Amniotic stem cell (primary cell): ENCODE data around the gene C19orf33.
"Not testable (repeated sequence)": the region's sequence is repeated elsewhere in the genome, so short reads cannot be mapped to it uniquely, and the experiment has no call there.

ENCODE experiments used
- DNase-seq: peaks from one replicate; lab custom pipeline; 2025; lab: John Stamatoyannopoulos, UW

C19orf33 gene

DNA sequence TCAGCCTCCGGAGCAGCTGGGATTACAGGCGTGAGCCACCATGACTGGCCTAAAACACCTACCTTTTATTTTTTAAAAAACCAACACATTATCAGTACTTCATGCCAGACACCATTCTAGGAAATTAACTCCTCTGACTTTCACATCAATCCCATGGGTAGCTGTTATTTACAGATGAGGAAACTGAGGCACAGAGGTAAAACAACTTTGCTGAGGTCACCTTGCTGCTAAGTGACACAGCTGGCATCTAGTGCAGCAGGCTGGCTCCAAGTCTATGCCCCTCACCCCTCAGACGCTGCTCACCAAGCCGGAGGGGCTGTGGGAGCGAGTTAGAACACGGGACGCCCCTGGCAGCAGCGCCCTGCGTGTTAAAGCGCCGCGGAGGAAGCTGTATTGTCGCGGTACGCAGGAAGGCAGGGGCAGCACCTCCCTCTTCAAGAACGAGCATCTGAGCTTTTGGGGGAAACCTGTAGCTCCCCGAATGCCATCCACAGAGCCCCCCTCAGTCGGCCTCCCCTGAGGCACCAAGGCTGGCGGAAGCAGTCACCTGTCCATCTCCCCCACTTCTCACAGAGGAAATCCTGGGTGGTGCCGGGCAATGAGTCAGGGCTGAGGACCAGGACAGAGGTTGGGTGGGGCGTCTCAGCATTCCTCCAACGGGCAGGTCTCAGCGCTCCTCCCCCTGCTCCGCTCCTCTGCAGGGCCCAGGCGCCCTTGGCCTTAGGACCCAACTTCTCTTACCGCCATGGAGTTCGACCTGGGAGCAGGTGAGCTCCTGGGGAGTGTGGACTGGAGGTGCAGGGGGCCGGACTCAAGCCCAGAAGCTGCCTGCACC lies at the start of gene C19orf33:
Gene C19orf33 (plus strand): TSS at position 735 of the 835 bp plus-strand sequence. CDS start 11 bp downstream, at position 746.
- DNase-seq, result no peak

DNA sequence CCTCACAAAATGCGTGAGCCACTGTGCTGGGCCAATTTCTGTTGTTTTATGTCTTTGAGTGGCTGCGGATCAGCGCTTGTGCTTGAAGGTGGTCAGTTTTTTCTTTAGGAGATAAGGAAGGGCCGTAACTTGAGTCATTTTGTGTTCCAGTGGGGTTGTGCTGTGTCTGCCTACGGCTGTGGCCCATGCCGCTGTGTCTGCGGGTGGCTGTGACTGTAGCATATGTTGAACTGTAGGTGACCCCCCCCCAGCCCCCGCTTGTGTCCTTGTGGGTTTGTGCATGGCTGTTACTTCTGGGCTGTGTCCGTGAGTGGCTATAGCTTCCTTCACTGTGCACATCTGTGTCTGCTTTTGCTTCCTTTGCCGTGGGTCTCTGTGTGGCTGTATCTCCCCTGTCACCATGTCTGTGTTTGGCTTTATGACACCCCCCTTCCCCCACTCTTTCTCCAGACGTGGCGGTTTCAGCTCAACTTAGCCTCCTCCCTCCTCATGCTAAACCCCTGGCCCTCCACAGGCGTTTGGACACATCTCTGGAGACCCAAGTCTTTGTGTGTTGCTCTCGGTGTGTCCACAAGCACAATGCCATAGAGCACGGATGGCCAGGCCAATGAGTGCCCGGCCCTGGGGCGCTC lies 48.6 kb upstream of the C19orf33 start:
- DNase-seq, result no peak

- not testable (repeated sequence) for DNase-seq
Observed at GRCh38 chr19:38261942-38262341, 42.1 kb upstream of the C19orf33 start.

DNA sequence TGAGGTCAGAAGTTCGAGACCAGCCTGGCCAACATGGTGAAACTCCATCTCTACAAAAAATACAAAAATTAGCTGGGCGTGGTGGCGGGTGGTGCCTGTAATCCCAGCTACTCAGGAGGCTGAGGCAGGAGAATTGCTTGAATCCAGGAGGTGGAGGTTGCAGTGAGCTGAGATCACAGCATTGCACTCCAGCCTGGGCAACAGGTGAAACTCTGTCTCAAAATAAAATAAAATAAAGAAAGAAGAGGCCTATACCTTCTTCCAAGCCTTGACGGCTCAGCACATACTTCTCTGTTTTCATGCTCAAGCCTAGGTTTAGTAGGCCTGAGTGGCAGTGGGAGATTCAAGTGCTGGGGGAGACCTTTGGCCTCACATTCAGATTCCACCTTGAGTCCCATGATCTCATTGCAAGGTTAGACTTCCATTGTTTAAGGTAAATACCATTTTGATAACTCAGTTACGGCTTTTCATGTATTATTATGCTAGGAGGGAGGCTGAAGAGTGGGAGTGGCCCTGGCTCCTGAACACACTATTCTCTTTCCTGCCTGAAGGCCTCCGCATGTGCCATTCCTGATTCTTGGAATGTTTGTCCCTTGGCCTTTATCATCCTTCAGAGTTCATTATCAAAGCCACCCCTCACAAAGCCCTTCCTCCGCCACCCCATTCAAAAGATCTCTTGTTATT lies 41.3 kb upstream of the C19orf33 start:
- DNase-seq, result no peak

DNA sequence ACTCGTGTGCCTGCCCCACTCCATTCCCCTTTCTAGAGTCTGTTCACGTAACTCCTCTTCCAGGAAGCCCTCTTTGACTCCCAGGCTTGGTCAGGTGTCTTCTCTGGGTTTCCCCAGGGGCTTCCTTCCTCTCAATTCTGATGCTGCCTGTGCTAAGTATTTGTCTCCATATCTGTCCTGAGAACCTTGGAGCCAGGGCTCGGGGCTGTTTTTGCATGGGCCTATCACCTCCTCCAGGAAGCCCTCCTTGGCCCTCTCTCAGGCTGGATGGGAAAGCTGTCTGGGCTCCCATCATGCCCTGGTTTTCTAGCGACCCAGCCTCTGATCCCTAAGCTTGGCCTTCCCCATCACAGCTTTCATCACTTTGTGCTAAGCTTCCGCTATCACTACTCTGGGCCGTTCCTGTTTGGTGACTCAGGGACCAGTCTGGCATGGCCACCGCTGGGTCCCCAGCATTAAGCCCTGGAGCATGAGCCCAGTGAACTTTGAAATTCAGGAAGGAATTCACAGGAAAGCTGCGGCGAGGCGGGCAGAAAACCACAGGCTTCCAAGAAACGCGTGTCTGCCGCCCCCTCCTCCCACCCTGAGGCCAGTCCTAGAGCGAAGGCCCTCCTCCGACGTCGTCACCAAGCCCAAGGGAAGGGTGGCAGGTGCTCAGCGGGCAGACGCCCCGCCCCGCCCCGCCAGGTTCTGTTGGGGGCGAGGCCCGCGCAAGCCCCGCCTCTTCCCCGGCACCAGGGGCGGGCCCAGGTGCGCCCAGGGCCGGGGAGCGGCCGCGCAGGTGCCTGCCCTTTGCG lies 40.2 kb upstream of the C19orf33 start:
- no peak for DNase-seq

DNA sequence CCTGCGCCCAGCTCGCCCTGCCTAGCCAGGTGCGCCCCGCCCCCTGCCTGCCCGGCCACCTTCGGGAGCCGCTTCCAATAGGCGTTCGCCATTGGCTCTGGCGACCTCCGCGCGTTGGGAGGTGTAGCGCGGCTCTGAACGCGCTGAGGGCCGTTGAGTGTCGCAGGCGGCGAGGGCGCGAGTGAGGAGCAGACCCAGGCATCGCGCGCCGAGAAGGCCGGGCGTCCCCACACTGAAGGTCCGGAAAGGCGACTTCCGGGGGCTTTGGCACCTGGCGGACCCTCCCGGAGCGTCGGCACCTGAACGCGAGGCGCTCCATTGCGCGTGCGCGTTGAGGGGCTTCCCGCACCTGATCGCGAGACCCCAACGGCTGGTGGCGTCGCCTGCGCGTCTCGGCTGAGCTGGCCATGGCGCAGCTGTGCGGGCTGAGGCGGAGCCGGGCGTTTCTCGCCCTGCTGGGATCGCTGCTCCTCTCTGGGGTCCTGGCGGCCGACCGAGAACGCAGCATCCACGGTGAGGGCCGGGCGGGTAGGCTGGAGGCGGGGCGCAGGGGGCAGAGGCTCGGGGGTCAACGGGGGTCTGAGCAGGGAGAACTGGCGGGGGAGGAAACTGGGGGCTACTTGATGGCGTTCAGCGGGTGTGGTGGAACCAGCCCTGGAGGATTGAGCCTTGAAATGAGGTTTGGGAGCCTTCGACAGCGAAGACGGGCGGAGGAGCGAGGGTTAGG lies 39.4 kb upstream of the C19orf33 start, which contains the start of gene SPINT2:
Gene SPINT2 (plus strand): TSS at position 88 of the 727 bp plus-strand sequence. CDS start 320 bp downstream, at position 408.
- DNase-seq, result no peak

- DNase-seq, result no peak
Observed at GRCh38 chr19:38265213-38265861, 38.7 kb upstream of the C19orf33 start.

- no peak for DNase-seq
Observed at GRCh38 chr19:38265921-38266429, 38.1 kb upstream of the C19orf33 start.

DNA sequence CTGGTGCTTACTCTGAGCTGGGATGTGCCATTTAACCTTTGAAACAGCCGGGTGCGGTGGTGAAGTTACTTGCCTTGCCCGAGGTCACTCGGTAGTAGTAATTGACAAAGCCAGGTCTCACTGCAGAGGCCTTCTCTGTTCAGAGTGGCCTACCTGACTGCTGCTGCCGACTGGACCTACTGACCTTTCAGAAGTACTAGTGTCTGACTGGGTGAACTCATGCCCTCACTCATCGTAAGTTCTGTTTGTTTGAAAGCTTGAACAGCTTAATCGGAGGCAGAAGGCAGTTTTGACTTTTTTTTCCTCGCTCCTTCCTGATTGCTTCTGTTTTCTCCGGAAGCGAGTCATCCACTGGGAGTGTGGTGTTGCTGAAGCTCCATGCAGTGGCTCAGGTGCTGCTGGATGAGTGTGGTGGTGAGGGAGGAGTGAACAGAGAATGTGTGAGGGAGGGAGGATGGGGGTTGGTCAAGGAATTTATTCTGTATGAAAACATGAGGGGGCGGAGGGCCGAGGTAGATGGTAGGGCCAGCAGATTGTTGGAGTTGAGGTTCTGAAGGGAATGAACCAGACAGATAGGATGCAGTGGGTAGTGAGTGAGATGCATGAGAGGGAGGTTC lies 37.0 kb upstream of the C19orf33 start:
- DNase-seq, result peak; percentile 46

GRCh38 chr19:38267761-38268483 lies 36.1 kb upstream of the C19orf33 start:
- DNase-seq, result no peak

DNA sequence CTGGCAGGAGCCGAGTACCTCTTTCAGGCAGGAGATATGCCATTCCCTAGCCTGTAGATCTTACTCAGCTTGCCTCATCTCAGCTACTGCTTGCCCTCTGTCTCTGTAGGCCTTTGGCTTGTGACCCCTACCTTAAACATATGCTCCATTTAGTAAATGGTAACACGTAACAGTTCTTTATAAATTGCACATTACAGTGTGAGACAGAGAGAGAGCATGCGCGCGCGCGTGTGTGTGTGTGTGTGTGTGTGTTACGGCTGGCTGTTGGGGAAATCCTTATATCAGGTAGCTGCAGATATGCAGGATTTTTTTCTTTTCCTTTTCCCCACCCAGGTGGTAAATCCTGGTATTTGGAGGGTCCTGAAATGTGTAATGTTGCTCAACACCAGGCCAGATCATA lies 35.5 kb upstream of the C19orf33 start:
- no peak for DNase-seq

DNA sequence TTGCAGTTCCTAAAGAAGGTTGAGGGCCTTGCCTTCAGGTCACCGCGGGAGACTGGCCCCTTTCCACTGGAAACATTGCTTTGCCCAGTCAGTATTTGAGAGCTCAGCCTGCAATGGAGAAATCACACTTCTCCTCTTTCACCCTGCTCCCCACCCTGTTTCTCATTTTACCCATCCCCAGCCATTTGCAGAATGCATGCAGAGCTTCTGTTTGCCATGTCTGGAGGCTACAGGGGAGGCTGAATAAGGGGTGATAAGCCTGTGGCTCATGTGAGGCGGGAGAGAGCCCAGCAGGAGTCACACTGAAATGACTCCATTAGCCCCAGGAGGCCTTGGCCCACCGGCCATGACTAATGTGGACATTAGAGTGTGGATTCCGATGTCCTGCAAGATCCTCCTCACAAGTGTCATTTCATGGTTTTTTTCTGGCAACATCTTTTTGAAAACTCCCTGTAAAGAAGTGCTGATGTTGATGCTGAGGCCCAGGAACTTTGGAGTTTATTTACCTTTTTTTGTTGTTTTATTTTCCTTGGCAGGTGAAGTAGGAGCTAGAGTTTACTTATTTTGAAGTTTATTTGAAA lies 33.4 kb upstream of the C19orf33 start:
- no peak for DNase-seq

DNA sequence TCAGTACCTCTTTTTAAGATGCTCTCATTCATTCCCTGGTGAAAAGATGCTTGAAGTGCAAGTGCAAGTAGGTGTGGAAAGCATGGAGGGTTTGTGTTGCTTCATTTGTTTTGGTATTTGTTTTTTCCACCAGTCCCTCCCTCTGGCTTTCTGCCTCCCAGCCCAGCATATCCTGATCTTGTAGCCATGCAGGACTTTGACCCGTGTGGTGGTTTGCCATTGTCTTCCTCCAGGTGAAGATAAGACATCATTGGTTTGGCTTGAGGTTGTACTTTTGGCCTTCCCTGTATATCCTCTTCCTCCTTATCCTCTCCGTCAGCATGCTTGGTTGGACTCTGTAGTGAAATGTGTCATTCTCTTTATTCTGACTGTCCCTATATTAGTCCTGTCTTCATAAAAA lies 30.6 kb upstream of the C19orf33 start:
- DNase-seq, result no peak

- no peak for DNase-seq
Observed at GRCh38 chr19:38274739-38275138, 29.3 kb upstream of the C19orf33 start.

- no peak for DNase-seq
Observed at GRCh38 chr19:38276942-38277517, 27.0 kb upstream of the C19orf33 start.

GRCh38 chr19:38277549-38277948 lies 26.5 kb upstream of the C19orf33 start:
- DNase-seq, result no peak

- DNase-seq, result no peak
Observed at GRCh38 chr19:38277969-38278680, 25.9 kb upstream of the C19orf33 start.

DNA sequence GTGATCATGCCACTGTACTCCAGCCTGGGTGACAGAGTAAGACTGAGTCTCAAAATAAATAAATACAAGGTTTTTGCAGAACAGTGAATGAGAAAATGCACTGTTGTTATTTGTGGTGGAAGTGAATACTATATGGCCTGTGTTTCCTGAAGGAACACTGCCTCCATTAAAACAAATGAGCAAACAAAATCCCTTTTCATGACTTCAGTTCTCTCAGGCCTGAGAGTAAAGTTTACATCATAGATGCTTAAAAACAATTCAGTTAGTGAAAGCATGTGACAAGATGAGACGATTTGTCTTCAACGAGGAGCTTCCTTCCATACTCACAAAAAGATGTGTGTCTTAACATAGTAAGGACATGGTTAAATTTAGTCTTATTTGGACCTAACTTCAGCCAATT lies 25.3 kb upstream of the C19orf33 start:
- DNase-seq, result no peak
